Uterus (tissue), 2 donors: ENCODE data around the gene PROX1.

ENCODE experiments used
- CTCF ChIP-seq, 4 experiments: fragments of 200-600 bp in 2 of 4; fragments of 450-650 bp in 2 of 4; sonication (generic) in 2 of 4; IDR thresholded peaks; one replicate each; pipeline ENCODE4 v1.5.1; 2016 to 2019; ENCODE audit warnings: antibody characterized with exemption in 4 of 4, mild to moderate bottlenecking in 2 of 4, moderate library complexity in 1 of 4
- POLR2A ChIP-seq, 2 donors: fragments of 450-650 bp; IDR thresholded peaks; one replicate each; pipeline ENCODE4 v1.6.1; 2016; ENCODE audit warnings: antibody characterized with exemption in 2 of 2, mild to moderate bottlenecking in 1 of 2, moderate library complexity in 1 of 2

- TF ChIP-seq POLR2A (IDR thresholded peaks at IDR 0.05), result no peak
- TF ChIP-seq CTCF (IDR thresholded peaks at IDR 0.05), result no peak
Observed at GRCh38 chr1:213995603-213996002, 7.8 kb downstream of the PROX1 start.
